GM21367 (cell line): ENCODE data around the gene ATAD3A.

Experiments used
- ATAC-seq: cut with Tn5 transposase; IDR thresholded peaks from one replicate; pipeline ENCODE4 v1.9.1; 2021; ENCODE audit not compliant: unreplicated experiment

Gene ATAD3A

GRCh38 chr1:1574721-1575537 lies 63.0 kb downstream of the ATAD3A start, which contains the start of gene SSU72:
Gene SSU72, minus strand, starts transcription at chr1:1574863. Its CDS starts 306 bp downstream, at chr1:1574557.
- ATAC-seq: peak; percentile 75

GRCh38 chr1:1577367-1578011 lies 65.5 kb downstream of the ATAD3A start:
- ATAC-seq: no peak

GRCh38 chr1:1578371-1578940 lies 66.5 kb downstream of the ATAD3A start:
- no peak for ATAC-seq

DNA sequence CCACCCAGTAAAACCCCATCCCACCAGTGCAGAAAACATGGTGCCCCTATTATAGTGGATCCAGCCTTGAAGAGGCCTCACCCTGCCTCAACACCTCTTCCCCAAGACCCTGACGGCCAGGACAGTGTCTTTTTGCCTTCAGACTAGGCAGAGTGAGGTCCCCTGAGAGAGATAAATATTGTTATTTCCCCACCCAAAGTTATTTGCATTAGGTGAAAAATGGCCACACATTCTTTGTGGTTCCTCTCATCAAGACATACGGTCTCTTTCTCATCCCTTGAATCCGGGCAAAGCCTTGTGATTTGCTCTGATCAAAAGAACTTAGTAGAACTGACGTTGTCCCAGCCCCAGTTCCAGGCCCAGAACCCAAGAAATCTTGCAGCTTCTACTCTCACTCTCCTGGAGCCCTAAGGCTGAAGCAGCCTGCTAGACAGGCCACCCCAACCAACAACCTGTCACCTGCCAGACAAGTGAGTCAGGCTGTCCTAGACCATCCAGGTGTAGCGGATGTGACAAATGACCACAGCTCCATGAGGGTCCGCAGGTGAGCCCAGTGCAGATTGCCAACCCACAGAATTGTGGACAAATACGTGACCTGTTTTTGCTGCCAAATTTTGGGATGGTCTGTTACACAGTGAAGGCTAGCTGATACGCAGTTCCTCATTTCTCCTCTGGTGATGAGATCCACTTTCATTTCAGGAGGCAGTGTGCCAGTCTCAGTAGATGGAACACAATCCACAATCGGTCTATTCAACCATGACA lies 70.8 kb downstream of the ATAD3A start:
- ATAC-seq: no peak

DNA sequence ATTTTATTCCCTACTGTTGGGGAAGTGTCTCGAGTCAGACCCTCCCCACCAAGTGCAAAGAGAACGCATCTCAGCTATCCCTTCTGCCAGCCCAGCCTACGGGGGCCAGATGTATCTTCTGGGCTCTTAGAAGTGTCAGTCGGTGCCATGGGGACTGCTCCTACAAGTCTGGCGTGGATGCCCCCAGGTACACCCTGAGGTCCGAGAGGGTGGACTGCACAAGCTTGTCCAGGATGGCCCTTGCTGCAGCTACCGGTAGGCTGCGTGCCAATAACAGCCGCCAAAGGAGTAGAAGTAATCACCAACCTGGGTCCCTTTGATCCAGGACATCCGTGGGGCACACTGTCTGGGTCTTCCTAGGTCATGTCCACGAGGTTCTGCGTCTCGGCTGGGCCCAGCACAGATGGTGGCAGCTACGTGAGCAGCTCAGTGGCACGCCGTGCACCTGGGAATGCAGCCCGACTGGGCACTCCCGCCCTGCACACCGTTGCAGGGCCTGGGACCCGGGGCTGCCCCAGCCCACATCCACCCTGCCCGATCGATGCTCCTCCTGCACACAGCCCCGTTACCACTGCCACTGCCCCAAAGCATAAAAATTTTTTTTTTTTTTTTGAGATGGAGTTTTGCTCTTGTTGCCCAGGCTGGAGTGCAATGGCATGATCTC lies 71.5 kb downstream of the ATAD3A start:
- ATAC-seq: no peak
